GM23248 (cell line): ENCODE results near the gene MECP2. TPM values are rescaled to one million over a fixed set of nuclear protein-coding genes. Genes with fewer than 3 reads are reported as not detected.

ENCODE experiments used
- DNase-seq: peaks from one replicate; pipeline ENCODE4 v3.0.0-alpha.2; 2015
- H2AFZ ChIP-seq: fragments of 200-600 bp; sonication (generic); 2 replicates; pipeline ENCODE4 v1.6.1; 2016; ENCODE audit warnings: antibody characterized with exemption
- H3F3A ChIP-seq: fragments of 200-600 bp; sonication (generic); 2 replicates; pipeline ENCODE4 v1.6.1; 2016; ENCODE audit warnings: mild to moderate bottlenecking, antibody characterized with exemption, mixed run types; ENCODE audit not compliant: insufficient read depth
- H3K27ac ChIP-seq: fragments of 200-600 bp; sonication (generic); 2 replicates; pipeline ENCODE4 v1.5.1; 2016; ENCODE audit warnings: mild to moderate bottlenecking
- H3K27me3 ChIP-seq: fragments of 200-600 bp; sonication (generic); replicated peaks from 2 replicates; pipeline ENCODE4 v1.6.1; 2016; ENCODE audit warnings: mild to moderate bottlenecking; ENCODE audit not compliant: insufficient read depth
- H3K36me3 ChIP-seq: fragments of 200-600 bp; sonication (generic); 2 replicates; pipeline ENCODE4 v1.6.1; 2016; ENCODE audit warnings: low read depth, mild to moderate bottlenecking
- H3K4me1 ChIP-seq: fragments of 200-600 bp; sonication (generic); 2 replicates; pipeline ENCODE4 v1.6.1; 2016; ENCODE audit warnings: mild to moderate bottlenecking; ENCODE audit not compliant: insufficient read depth
- H3K4me2 ChIP-seq: fragments of 200-600 bp; sonication (generic); one replicate; pipeline ENCODE4 v1.6.1; 2016; ENCODE audit warnings: mild to moderate bottlenecking; ENCODE audit not compliant: unreplicated experiment
- H3K4me3 ChIP-seq: fragments of 200-600 bp; sonication (generic); 2 replicates; pipeline ENCODE4 v1.5.1; 2016; ENCODE audit warnings: mild to moderate bottlenecking
- H3K79me2 ChIP-seq: fragments of 200-600 bp; sonication (generic); 2 replicates; pipeline ENCODE4 v1.6.1; 2016; ENCODE audit warnings: mild to moderate bottlenecking; ENCODE audit not compliant: insufficient read depth
- H3K9ac ChIP-seq: fragments of 200-600 bp; sonication (generic); 2 replicates; pipeline ENCODE4 v1.6.1; 2016; ENCODE audit warnings: mild to moderate bottlenecking
- H3K9me2 ChIP-seq: fragments of 200-600 bp; sonication (generic); 2 replicates; pipeline ENCODE4 v1.6.1; 2016; ENCODE audit warnings: mixed run types, mild to moderate bottlenecking, moderate library complexity; ENCODE audit not compliant: insufficient read depth
- H3K9me3 ChIP-seq: fragments of 200-600 bp; sonication (generic); one replicate; pipeline ENCODE4 v1.6.1; 2017; ENCODE audit warnings: low read depth
- H4K20me1 ChIP-seq: fragments of 200-600 bp; sonication (generic); 2 replicates; pipeline ENCODE4 v1.6.0; 2016; ENCODE audit not compliant: insufficient read depth
- EZH2 ChIP-seq: fragments of 200-600 bp; sonication (generic); IDR thresholded peaks from 2 replicates; pipeline ENCODE4 v1.6.1; 2018; ENCODE audit warnings: antibody characterized with exemption, mild to moderate bottlenecking; ENCODE audit not compliant: insufficient read depth, poor library complexity, severe bottlenecking
- EZH2phosphoT487 ChIP-seq: fragments of 200-600 bp; sonication (generic); IDR thresholded peaks from 2 replicates; pipeline ENCODE4 v1.6.1; 2018; ENCODE audit warnings: antibody characterized with exemption, moderate library complexity, mild to moderate bottlenecking, low read depth; ENCODE audit not compliant: insufficient read depth
- WGBS, 2 experiments: methylation state at CpG; one replicate each; pipeline ENCODE4 v1.1.6; 2015 to 2017; ENCODE audit warnings: low lambda C conversion rate in 2 of 2, low coverage in 1 of 2; ENCODE audit errors: missing lambda C conversion rate in 2 of 2; 5-methylcytosine and 5-hydroxymethylcytosine counted together
- in situ Hi-C: fragments of 300-500 bp; cut with MboI; formaldehyde crosslinking; loops from 2 replicates; pipeline ENCODE4 v1.15.0; 2020
- polyA plus RNA-seq: library from polyadenylated mRNA; unstranded; fragments of >200 nt; fragmentation: Nextera tagmentation; extraction: Ambion mirVana; gene quantifications from 2 replicates; pipeline ENCODE4 v1.2.1, GENCODE V29; 2016
- total RNA-seq: library from RNA; depleted of rRNA; stranded (reverse); fragments of >200 nt; shearing (Covaris generic); gene quantifications from 2 replicates; pipeline ENCODE4 v1.2.3, GENCODE V29; 2014

MECP2 gene
- total and polyA plus RNA-seq, 2 experiments from 2014 or later: 10.3 to 16.5 TPM

- no peaks in the 10 kb centered on the region for H3K9me2 ChIP-seq
- in situ Hi-C loops: no loop called here
- DNase-seq: no peak
- no peaks in the 10 kb centered on the region for H3K4me1 ChIP-seq
- no peak overlapping the region for H2AFZ ChIP-seq
- H3K4me2 ChIP-seq: no peak overlapping the region
- no peaks in the 10 kb centered on the region for H3K9me3 ChIP-seq
- WGBS, 2 experiments: 85 to 95% methylated on average over 12 to 14 of the region's 18 CpGs
- no peak for TF ChIP-seq EZH2
- no peak for TF ChIP-seq EZH2phosphoT487
- H3K36me3 ChIP-seq: no peaks in the 10 kb centered on the region
- no peak overlapping the region for H3K27ac ChIP-seq
- no peaks in the 10 kb centered on the region; the same call in 1 of the 2 replicates for H3K79me2 ChIP-seq
- H3K9ac ChIP-seq: no peak overlapping the region
- no peaks in the 10 kb centered on the region for H3K27me3 ChIP-seq
- H3F3A ChIP-seq: no peaks in the 10 kb centered on the region
- no peaks in the 10 kb centered on the region for H4K20me1 ChIP-seq
- no peak overlapping the region for H3K4me3 ChIP-seq
Measured at GRCh38 chrX:154011376-154012335, 85.9 kb downstream of the MECP2 start.

GRCh38 chrX:154010330-154011087 is 87.0 kb downstream of the MECP2 start:
- WGBS, 2 experiments: 72 to 74% methylated on average over 14 to 18 of the region's 18 CpGs
- H3K27ac ChIP-seq: peak overlapping the region; percentile 30; the same call in 1 of the 2 replicates
- no peaks in the 10 kb centered on the region for H3K36me3 ChIP-seq
- no peak overlapping the region for H3K4me3 ChIP-seq
- DNase-seq: peak; percentile 69
- no peaks in the 10 kb centered on the region for H3K27me3 ChIP-seq
- no peaks in the 10 kb centered on the region for H3K79me2 ChIP-seq
- H3K4me2 ChIP-seq: no peak overlapping the region
- H3K9ac ChIP-seq: no peak overlapping the region
- no peaks in the 10 kb centered on the region for H3K9me2 ChIP-seq
- TF ChIP-seq EZH2phosphoT487 (no peak), EZH2 (no peak)
- H3K9me3 ChIP-seq: no peaks in the 10 kb centered on the region
- no peaks in the 10 kb centered on the region for H3F3A ChIP-seq
- no peaks in the 10 kb centered on the region for H4K20me1 ChIP-seq
- in situ Hi-C loops: no loop called here
- H2AFZ ChIP-seq: no peak overlapping the region
- no peaks in the 10 kb centered on the region for H3K4me1 ChIP-seq

GRCh38 chrX:154008521-154008920 is 89.0 kb downstream of the MECP2 start:
- Histone ChIP-seq H3F3A (no peaks in the 10 kb centered on the region), H2AFZ (no peak overlapping the region), H3K79me2 (no peaks in the 10 kb centered on the region), H3K4me2 (no peak overlapping the region), H3K36me3 (no peaks in the 10 kb centered on the region), H3K4me1 (no peaks in the 10 kb centered on the region), H3K4me3 (no peak overlapping the region), H3K27ac (no peak overlapping the region), H3K9me2 (no peaks in the 10 kb centered on the region), H4K20me1 (no peaks in the 10 kb centered on the region), H3K27me3 (no peaks in the 10 kb centered on the region), H3K9ac (no peak overlapping the region), H3K9me3 (no peaks in the 10 kb centered on the region)
- in situ Hi-C loops: no loop called here
- TF ChIP-seq EZH2 (no peak), EZH2phosphoT487 (no peak)
- no peak for DNase-seq
- WGBS, 2 experiments: 28 to 39% methylated on average over 3 to 4 of the region's 4 CpGs

GRCh38 chrX:154006947-154007346 is 90.6 kb downstream of the MECP2 start:
- H3K27ac ChIP-seq: no peak overlapping the region
- no peaks in the 10 kb centered on the region for H3K36me3 ChIP-seq
- H3K4me3 ChIP-seq: no peak overlapping the region
- in situ Hi-C loops: no loop called here
- no peak for DNase-seq
- no peak overlapping the region for H3K9ac ChIP-seq
- H3K9me2 ChIP-seq: no peaks in the 10 kb centered on the region
- peaks cover 4% of the 10 kb centered on the region for H3K4me1 ChIP-seq
- no peaks in the 10 kb centered on the region for H3K79me2 ChIP-seq
- no peaks in the 10 kb centered on the region for H4K20me1 ChIP-seq
- no peaks in the 10 kb centered on the region for H3K27me3 ChIP-seq
- 93 to 95% methylated on average over 13 to 20 of the region's 20 CpGs for WGBS, 2 experiments
- TF ChIP-seq EZH2phosphoT487 (no peak), EZH2 (no peak)
- no peaks in the 10 kb centered on the region for H3F3A ChIP-seq
- no peaks in the 10 kb centered on the region for H3K9me3 ChIP-seq
- no peak overlapping the region for H3K4me2 ChIP-seq
- no peak overlapping the region for H2AFZ ChIP-seq
